ENCODE data around the gene PC.

- TF ChIP-seq CTCF (IDR thresholded peaks at IDR 0.05; ENCODE audit: low read length) (no peak), EZH2phosphoT487 (IDR thresholded peaks at IDR 0.05; ENCODE audit: low read length) (no peak), EZH2 (optimal IDR thresholded peaks at IDR 0.05; ENCODE audit: low read depth, low read length) (no peak)
Measured at GRCh38 chr11:66938582-66939135, 19.5 kb downstream of the PC start.

Measured in MM.1S (cell line).